Measurements from ENCODE around the gene EAF1. TPM values are rescaled to one million over a fixed set of nuclear protein-coding genes. Genes with fewer than 3 reads are reported as not detected.

Gene EAF1
- total RNA-seq, 4 donors from 2014 or later: 18.5 to 33.4 (median 21.6) TPM

- TF ChIP-seq, protein P1, sequence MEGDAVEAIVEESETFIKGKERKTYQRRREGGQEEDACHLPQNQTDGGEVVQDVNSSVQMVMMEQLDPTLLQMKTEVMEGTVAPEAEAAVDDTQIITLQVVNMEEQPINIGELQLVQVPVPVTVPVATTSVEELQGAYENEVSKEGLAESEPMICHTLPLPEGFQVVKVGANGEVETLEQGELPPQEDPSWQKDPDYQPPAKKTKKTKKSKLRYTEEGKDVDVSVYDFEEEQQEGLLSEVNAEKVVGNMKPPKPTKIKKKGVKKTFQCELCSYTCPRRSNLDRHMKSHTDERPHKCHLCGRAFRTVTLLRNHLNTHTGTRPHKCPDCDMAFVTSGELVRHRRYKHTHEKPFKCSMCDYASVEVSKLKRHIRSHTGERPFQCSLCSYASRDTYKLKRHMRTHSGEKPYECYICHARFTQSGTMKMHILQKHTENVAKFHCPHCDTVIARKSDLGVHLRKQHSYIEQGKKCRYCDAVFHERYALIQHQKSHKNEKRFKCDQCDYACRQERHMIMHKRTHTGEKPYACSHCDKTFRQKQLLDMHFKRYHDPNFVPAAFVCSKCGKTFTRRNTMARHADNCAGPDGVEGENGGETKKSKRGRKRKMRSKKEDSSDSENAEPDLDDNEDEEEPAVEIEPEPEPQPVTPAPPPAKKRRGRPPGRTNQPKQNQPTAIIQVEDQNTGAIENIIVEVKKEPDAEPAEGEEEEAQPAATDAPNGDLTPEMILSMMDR (IDR thresholded peaks at IDR 0.05; ENCODE audit: low read depth): no peak
These were observed 40.2 kb upstream of the EAF1 start for GRCh38 chr3:15387171-15387581.

- TF ChIP-seq, protein P1 (IDR thresholded peaks at IDR 0.05; ENCODE audit: low read depth): no peak
These were observed 39.7 kb upstream of the EAF1 start for GRCh38 chr3:15387735-15388134.

DNA sequence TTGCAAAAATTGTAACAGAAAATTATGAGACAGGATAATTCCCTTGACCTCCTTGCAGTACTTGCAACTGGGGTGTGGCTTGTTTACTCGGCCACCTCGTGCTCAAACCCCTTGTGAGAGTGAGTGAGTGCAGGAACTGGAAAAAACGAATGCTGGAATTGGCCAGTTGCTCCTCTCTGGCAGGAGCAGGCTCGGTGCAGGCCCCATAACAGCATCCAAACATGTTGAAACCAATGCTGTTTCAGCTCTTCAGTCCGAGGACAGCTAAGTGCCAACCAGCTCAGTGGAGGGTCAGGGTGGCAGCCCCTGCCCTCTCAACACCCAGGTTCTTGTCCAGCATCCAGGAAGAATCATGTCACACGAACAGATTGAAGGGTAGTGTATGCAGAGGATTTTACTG lies 36.9 kb upstream of the EAF1 start:
- TF ChIP-seq, protein P1 (IDR thresholded peaks at IDR 0.05; ENCODE audit: low read depth): no peak

DNA sequence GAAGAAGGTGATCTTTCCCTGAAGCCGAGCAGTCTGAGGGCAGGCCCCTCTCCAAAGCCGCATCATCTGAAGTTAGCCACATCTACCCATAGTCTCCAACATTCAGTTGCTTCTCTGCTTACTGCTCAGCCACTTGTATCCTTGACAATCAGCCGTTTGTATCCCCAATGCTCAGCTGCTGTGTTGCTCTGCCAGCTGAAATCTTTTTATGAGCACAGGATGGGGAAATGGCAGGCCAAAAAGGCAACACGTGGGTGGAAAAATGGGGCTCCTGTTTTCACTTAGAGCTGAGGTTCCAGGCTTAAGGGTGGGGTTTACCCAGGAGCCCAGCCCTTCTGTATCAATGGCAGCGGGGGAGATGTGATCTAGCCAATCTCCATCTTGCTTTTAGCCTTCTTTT lies 36.4 kb upstream of the EAF1 start:
- TF ChIP-seq, protein P1 (IDR thresholded peaks at IDR 0.05; ENCODE audit: low read depth): no peak

- TF ChIP-seq, protein P1 (IDR thresholded peaks at IDR 0.05; ENCODE audit: low read depth): no peak
These were observed 27.4 kb upstream of the EAF1 start for GRCh38 chr3:15399970-15400369.

DNA sequence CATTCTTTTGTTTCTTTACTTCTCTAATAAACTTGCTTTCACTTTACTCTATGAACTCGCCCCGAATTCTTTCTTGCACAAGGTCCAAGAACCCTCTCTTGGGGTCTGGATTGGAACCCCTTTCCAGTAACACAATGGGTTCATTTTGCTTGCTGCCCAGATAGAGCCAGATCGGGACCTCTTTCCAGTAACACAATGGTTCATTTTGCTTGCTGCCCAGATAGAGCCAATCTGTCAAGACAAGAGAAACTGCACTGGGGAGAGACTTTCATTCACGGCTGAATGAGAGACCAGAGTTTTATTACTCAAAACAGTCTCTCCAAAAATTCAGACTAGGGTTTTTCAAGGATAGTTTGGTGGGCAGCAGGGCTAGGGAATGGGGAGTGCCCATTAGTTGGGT lies 25.5 kb upstream of the EAF1 start:
- TF ChIP-seq, protein P1 (IDR thresholded peaks at IDR 0.05; ENCODE audit: low read depth): no peak

DNA sequence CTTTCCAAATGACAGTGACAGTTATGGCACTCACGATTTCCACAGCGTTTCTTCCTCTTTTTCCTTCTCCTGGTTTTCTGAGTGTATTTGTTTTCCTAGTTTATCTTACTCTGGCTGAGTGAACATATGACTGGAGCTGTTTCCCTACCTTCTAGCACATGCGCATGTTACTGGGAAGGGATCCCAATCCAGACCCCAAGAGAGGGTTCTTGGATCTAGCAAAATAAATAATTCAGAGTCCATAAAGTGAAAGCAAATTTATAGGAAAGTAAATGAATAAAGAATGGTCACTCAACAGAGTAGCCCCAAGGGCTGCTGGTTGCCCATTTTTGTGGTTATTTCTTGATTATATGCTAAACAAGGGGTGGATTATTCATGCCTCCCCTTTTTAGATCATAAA lies 23.9 kb upstream of the EAF1 start:
- TF ChIP-seq, protein P1 (IDR thresholded peaks at IDR 0.05; ENCODE audit: low read depth): no peak

Measured in subcutaneous adipose tissue (tissue), 4 donors.